Measurements from ENCODE around the gene MYEOV.

MYEOV gene

GRCh38 chr11:69306821-69307220 lies 12.9 kb downstream of the MYEOV start:
- no peak overlapping the region for H3K27ac ChIP-seq
- DNase-seq (ENCODE audit: low spot score) = no peak
- TF ChIP-seq, protein P1, sequence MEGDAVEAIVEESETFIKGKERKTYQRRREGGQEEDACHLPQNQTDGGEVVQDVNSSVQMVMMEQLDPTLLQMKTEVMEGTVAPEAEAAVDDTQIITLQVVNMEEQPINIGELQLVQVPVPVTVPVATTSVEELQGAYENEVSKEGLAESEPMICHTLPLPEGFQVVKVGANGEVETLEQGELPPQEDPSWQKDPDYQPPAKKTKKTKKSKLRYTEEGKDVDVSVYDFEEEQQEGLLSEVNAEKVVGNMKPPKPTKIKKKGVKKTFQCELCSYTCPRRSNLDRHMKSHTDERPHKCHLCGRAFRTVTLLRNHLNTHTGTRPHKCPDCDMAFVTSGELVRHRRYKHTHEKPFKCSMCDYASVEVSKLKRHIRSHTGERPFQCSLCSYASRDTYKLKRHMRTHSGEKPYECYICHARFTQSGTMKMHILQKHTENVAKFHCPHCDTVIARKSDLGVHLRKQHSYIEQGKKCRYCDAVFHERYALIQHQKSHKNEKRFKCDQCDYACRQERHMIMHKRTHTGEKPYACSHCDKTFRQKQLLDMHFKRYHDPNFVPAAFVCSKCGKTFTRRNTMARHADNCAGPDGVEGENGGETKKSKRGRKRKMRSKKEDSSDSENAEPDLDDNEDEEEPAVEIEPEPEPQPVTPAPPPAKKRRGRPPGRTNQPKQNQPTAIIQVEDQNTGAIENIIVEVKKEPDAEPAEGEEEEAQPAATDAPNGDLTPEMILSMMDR (conservative IDR thresholded peaks at IDR 0.05; ENCODE audit: low read depth) = no peak
- ChIA-PET POLR2A (ENCODE audit: low non-redundant PET) (no interaction called here), CTCF (interaction anchor here (0.7 kb wide), 1 partner anchor 29 kb away, joined by 3 read pairs; no protein-coding TSS in a partner anchor)

GRCh38 chr11:69307421-69307820 lies 13.5 kb downstream of the MYEOV start:
- TF ChIP-seq, protein P1 (conservative IDR thresholded peaks at IDR 0.05; ENCODE audit: low read depth) = no peak
- ChIA-PET POLR2A (ENCODE audit: low non-redundant PET) (no interaction called here), CTCF (interaction anchor here (0.6 kb wide), 1 partner anchor 11 kb away, joined by 3 read pairs; no protein-coding TSS in a partner anchor)
- DNase-seq (ENCODE audit: low spot score) = no peak
- H3K27ac ChIP-seq = no peak overlapping the region

- TF ChIP-seq, protein P1 (conservative IDR thresholded peaks at IDR 0.05; ENCODE audit: low read depth) = no peak
- CTCF ChIA-PET = interaction anchor here (0.6 kb wide), 1 partner anchor 12 kb away, joined by 3 read pairs; no protein-coding TSS in a partner anchor
- DNase-seq (ENCODE audit: low spot score) = no peak
- POLR2A ChIA-PET (ENCODE audit: low non-redundant PET) = no interaction called here
- H3K27ac ChIP-seq = no peak overlapping the region
Measured at GRCh38 chr11:69307871-69308431, 14.0 kb downstream of the MYEOV start.

DNA sequence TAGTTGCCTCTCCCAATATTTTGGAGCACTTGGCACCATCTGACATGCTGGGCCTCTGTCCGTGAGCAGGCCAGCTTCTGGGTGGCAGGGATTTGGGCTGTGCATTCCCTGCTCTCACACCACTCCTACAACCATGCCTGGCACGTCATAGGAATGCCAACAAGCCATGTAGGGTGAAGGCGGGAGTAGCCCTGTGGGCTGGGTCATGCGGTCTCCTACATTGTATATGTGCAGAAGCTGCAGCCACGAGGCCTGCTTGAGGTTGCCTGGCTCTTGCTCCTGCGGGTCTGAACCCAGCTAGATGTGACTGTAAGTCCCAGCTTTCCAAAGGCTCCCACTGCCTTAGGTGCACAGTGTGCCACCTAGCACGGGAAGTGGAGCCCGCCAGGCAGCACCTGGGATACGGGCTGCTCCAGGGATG lies 14.5 kb downstream of the MYEOV start:
- TF ChIP-seq, protein P1 (conservative IDR thresholded peaks at IDR 0.05; ENCODE audit: low read depth) = no peak
- DNase-seq (ENCODE audit: low spot score) = no peak
- no peak overlapping the region for H3K27ac ChIP-seq
- ChIA-PET CTCF (no interaction called here), POLR2A (ENCODE audit: low non-redundant PET) (no interaction called here)

- POLR2A ChIA-PET (ENCODE audit: low non-redundant PET) = no interaction called here
- no peak for DNase-seq (ENCODE audit: low spot score)
- CTCF ChIA-PET = interaction anchor here (0.7 kb wide), 1 partner anchor 63 kb away, joined by 3 read pairs; no protein-coding TSS in a partner anchor
- TF ChIP-seq, protein P1 (conservative IDR thresholded peaks at IDR 0.05; ENCODE audit: low read depth) = no peak
- H3K27ac ChIP-seq = no peak overlapping the region
Measured at GRCh38 chr11:69308936-69309615, 15.1 kb downstream of the MYEOV start.

DNA sequence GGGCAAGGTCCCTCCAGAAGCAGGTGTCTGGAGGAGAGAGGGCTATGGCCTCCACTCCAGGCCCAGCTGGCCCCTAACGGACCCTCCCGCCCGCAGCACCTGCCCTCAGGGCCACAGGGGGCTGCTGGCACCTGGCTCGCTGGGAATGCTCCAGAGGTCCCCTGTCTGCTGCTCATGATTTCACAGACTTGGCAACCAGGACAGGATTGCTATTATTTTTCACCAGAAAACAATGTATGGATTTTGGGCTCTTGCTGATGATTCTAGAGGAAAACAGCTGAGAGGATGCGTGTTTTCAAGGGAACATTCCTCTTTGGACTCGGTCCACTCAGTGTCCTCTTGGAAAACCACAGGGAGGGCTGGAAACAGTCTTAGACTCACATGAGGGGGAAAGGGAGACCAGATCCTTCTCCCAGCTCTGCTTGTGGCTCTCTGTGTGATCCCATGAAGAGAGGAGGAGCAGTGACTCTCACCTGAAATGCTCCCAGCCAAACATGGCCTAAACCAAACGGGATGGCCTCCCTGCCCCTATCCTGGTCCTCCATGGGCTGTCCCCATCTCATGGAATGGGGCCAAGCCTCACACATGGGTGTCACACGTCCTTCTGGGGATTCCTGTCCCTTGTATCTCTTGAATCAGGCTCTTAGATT lies 15.8 kb downstream of the MYEOV start:
- ChIA-PET POLR2A (ENCODE audit: low non-redundant PET) (no interaction called here), CTCF (interaction anchor here (0.7 kb wide), 1 partner anchor 64 kb away, joined by 3 read pairs; no protein-coding TSS in a partner anchor)
- no peak for DNase-seq (ENCODE audit: low spot score)
- no peak overlapping the region for H3K27ac ChIP-seq
- TF ChIP-seq, protein P1 (conservative IDR thresholded peaks at IDR 0.05; ENCODE audit: low read depth) = no peak

Measured in RWPE1 (cell line).